Lower lobe of right lung (tissue), 2 donors: ENCODE results near the gene ZIC1. TPM values are rescaled to one million over a fixed set of nuclear protein-coding genes. Genes with fewer than 3 reads are reported as not detected.

Experiments used
- ATAC-seq, 2 donors: fragments of 200-7000 bp; cut with Tn5 transposase; one replicate each; pipeline ENCODE4 v1.9.1; 2020 to 2022; ENCODE audit warnings: mild to moderate bottlenecking in 2 of 2, moderate library complexity in 2 of 2
- DNase-seq: peaks from one replicate; pipeline ENCODE4 v3.0.0-alpha.2; 2020
- H3K27ac ChIP-seq: fragments of 200-600 bp; one replicate; pipeline ENCODE4 v1.8.0; 2022
- H3K27me3 ChIP-seq: fragments of 200-600 bp; one replicate; pipeline ENCODE4 v1.8.0; 2022; ENCODE audit warnings: low read depth
- H3K36me3 ChIP-seq: fragments of 200-600 bp; one replicate; pipeline ENCODE4 v1.8.0; 2022; ENCODE audit warnings: mild to moderate bottlenecking
- H3K4me1 ChIP-seq: fragments of 200-600 bp; one replicate; pipeline ENCODE4 v1.8.0; 2022
- H3K4me3 ChIP-seq: fragments of 200-600 bp; one replicate; pipeline ENCODE4 v1.8.0; 2022; ENCODE audit warnings: mild to moderate bottlenecking
- H3K9me3 ChIP-seq: fragments of 200-600 bp; one replicate; pipeline ENCODE4 v1.8.0; 2022
- intact Hi-C: fragments of 100-400 bp; cut with DNase I; formaldehyde crosslinking; loops from one replicate; pipeline ENCODE4 v1.11.0; 2022
- total RNA-seq: library from RNA; stranded (reverse); fragmentation: NEBNext Ultra II Directional; extraction: Animal tissue kit (Norgen Biotek cat#: 25700); gene quantifications from one replicate; pipeline ENCODE4 v1.2.1, GENCODE V29; 2021
- TF ChIP-seq, protein P1 (sequence below): fragments of 200-600 bp; IDR thresholded peaks from one replicate; pipeline ENCODE4 v1.8.0; 2022; ENCODE audit warnings: antibody characterized with exemption, mild to moderate bottlenecking
- donor health status: DM: no; HTN: yes; CAD: no; lungs with severe emphysema.

Gene ZIC1
- total RNA-seq, 1 donor from 2014 or later, result not detected

DNA sequence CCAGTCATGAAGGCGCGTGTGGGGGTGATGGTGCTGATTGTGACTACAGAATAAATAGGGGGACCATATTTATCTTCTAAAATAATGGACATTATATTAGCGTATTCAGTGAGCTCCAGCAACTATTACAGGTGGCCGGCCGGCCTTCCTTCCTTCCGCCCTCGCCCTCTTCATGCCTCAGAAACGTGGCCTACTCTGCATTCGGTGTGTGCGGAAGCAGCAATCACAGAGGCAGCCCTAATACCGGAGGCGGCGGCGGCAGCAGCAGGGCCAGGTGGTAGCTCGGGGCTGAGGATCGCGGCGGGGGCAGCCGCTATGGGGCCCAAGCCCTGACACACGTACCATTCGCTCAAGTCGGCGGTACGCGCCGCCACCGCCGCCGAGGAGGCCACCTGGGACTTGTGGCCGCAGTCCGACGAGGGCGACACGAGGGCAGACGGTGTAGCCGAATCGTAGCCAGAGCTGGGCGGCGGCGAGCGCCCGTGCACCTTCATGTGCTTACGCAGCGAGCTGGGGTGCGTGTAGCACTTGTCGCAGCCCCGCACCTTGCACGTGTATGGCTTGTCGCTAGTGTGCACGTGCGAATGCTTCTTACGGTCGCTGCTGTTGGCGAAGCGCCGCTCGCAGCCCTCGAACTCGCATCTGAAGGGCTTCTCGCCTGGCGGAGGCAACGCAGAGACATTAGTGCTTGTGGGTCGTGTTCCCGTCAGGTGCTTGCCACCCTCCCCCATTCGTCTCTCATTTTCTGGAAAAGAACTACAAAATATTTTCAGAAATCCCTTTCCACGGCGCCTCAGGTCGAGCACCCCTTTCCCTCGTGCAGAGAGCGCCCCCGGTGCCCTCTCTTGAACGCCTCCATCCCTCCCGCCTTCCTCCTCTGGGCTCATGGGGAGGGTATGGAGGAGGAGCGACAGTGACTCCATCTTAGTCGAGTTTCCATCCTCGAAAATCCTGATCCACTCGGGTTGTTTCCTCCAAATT, 18.3 kb upstream of the ZIC1 start:
- Histone ChIP-seq H3K27ac (no peak overlapping the region), H3K9me3 (no peaks in the 10 kb centered on the region), H3K27me3 (peaks cover 100% of the 10 kb centered on the region), H3K36me3 (no peaks in the 10 kb centered on the region), H3K4me1 (peaks cover 21% of the 10 kb centered on the region), H3K4me3 (no peak overlapping the region)
- DNase-seq, result no peak
- TF ChIP-seq, protein P1, sequence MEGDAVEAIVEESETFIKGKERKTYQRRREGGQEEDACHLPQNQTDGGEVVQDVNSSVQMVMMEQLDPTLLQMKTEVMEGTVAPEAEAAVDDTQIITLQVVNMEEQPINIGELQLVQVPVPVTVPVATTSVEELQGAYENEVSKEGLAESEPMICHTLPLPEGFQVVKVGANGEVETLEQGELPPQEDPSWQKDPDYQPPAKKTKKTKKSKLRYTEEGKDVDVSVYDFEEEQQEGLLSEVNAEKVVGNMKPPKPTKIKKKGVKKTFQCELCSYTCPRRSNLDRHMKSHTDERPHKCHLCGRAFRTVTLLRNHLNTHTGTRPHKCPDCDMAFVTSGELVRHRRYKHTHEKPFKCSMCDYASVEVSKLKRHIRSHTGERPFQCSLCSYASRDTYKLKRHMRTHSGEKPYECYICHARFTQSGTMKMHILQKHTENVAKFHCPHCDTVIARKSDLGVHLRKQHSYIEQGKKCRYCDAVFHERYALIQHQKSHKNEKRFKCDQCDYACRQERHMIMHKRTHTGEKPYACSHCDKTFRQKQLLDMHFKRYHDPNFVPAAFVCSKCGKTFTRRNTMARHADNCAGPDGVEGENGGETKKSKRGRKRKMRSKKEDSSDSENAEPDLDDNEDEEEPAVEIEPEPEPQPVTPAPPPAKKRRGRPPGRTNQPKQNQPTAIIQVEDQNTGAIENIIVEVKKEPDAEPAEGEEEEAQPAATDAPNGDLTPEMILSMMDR, result no peak
- intact Hi-C loops, result no loop called here
- no peak for ATAC-seq

DNA sequence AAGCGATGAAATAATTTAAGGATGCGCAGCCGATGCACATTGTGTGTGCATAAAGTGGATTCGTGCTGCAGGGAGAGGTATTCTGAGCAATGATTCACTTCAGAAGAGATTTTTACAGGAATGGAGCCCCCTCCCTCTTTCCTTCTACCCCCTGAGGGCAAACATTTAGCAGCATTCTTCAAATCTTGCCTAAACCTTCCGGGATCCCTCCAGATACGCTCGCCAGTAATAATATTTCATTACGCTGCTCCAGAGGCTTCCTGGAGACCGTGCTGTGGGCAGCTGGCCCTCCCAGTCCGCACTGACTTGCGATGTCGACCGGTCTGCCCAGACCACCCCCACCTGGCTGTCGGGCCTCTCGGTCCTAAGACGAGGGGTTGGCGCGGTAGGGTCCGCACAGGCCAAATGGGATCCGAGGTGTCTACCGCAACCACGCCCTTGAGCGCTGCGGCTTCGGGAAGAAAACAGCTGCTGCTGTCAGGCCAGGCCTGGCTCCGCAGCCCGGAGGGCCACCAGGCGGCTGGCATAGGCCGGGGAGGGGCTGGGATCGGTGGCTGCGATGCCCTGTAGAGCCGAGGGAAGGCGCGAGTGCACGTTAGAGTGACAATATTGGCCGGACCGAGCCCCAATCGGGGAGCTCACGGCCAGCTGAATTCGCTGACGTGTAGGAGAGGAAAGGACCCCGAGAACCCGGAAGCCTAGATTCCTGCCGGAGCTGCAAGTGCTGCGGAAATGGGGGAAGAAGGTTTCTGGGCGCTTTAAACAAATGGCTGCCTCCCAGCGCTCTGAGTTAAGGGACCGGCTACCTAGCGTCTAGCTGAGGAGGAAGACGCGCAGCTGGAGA, 17.2 kb upstream of the ZIC1 start:
- ATAC-seq, result peak in 1 of 2 donors; percentile 13
- no peak for DNase-seq

DNA sequence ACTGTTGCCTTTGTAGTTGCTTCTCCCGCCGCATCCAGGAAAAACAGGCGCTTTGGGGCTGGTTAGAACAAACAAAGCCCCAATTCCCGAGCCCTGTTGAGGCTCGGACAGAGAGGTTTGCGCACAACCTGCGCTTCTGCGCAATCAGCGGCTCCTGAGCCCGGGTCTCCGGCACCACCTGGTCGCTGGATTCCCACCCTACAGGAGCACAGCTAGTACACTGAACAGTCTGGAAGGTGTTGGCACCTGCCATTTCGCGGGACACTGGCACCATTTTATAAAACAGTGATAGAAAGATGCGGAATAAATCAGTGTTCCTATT, 16.6 kb upstream of the ZIC1 start:
- H3K36me3 ChIP-seq, result no peaks in the 10 kb centered on the region
- no peaks in the 10 kb centered on the region for H3K9me3 ChIP-seq
- H3K27ac ChIP-seq, result no peak overlapping the region
- H3K4me3 ChIP-seq, result peak overlapping the region; percentile 31
- peaks cover 21% of the 10 kb centered on the region for H3K4me1 ChIP-seq
- intact Hi-C loops, result no loop called here
- DNase-seq (no peak), ATAC-seq (no peak)
- TF ChIP-seq, protein P1, result no peak
- H3K27me3 ChIP-seq, result peaks cover 100% of the 10 kb centered on the region

More for the DNA sequence above, 17.2 kb upstream of the ZIC1 start:
- TF ChIP-seq, protein P1, result no peak
- H3K4me1 ChIP-seq, result peaks cover 21% of the 10 kb centered on the region
- peaks cover 100% of the 10 kb centered on the region for H3K27me3 ChIP-seq
- peak overlapping the region; percentile 31 for H3K4me3 ChIP-seq
- H3K27ac ChIP-seq, result no peak overlapping the region
- no peaks in the 10 kb centered on the region for H3K36me3 ChIP-seq
- intact Hi-C loops, result no loop called here
- no peaks in the 10 kb centered on the region for H3K9me3 ChIP-seq

DNA sequence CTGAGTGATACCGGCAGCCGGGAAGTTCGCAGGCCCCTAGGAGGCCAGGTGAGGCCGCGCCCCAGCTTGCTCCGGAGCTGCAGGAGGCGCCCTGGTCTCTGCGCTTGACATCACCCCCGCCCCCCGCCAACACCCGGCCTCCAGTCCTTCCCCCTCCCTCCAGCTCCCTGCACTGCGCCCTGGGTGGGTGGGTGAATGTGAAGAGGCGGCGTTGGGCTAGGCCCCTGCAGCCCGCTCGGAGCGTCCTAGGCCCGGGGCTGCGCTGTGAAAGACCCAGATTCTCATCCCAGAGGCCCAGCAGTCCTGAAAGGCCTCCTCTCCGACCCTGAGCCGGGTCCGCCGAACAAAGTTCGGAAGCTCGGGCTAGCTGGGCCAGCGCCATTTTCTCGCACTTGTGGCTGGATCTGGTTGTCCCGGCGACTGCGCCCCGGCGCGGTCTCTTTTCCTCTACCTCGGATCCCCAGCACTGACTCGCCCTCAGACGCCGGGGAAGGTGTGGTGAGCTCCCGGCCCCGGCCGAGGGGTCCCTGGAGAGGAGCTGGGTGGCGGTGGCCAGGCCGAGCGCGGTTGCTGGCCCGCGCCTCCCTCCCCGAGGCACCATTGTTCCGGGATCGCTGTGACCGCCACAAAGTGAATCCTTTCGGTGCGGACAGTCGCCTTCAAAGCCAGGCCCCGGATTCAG, 15.8 kb upstream of the ZIC1 start:
- intact Hi-C loops, result no loop called here
- Histone ChIP-seq H3K4me1 (peaks cover 21% of the 10 kb centered on the region), H3K27me3 (peaks cover 100% of the 10 kb centered on the region), H3K27ac (no peak overlapping the region), H3K9me3 (no peaks in the 10 kb centered on the region), H3K4me3 (peak overlapping the region; percentile 36), H3K36me3 (no peaks in the 10 kb centered on the region)
- TF ChIP-seq, protein P1, result no peak
- peak in 1 of 2 donors; percentile 23 for ATAC-seq
- DNase-seq, result no peak
